Measurements from ENCODE around the gene RDH16.
"Not testable (repeated sequence)": the region's sequence is repeated elsewhere in the genome, so short reads cannot be mapped to it uniquely, and the experiment has no call there.

RDH16 gene

DNA sequence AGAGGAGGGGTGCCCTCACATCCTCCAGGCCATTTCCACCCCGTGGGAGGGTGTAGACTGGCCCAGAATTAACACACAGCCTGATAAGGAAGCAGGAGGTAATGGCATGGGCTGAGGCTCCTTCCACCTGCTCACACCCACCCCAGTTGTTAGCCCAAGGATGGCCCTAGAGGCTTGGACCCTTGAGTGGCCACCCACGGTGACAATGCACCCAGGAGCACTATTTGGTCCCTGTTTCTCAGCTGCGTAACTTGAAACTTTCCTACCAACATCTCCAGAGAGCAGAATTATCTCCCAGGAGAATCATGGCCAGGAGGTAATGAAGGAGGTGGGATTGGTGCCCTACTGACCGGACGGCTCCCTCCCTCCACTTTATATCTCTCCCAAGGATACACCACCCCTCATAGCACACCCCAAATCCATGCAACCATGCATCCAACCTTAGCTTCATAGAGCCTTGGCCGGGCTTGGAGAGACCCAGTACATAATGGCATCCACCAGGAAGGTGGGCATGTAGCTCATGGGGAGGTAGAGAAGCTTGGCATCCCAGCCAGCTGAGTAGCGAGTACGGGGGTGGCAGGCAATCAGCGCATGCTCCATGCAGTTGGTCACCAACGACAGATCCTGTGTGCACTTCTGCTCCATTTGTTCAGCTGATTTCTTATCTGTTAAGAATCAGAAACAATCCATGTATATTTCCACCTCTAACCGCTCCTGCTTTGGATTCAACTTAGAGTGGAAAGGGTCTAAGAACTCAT is 5.6 kb downstream of the RDH16 start:
- DNase-seq, result no peak

DNA sequence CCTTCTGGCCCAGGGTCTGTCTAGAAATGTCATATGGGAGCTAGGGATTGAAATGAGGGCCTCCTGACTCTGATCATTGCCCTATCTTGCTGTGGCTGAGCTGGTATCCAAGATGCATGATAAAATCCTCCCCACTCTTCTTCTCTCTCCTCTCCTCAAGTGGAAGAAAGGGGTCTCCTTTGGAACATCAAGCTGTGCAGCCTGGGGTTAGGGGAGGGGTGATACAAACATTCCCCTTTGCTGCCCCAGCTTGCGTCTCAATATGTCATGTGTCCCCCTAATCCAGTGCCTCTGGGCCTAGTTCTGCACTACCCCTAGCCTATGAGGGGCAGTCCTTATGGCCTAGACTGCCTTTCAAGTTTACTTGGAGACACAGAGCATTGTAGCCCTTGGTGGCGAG is 8.5 kb downstream of the RDH16 start:
- DNase-seq, result no peak

DNA sequence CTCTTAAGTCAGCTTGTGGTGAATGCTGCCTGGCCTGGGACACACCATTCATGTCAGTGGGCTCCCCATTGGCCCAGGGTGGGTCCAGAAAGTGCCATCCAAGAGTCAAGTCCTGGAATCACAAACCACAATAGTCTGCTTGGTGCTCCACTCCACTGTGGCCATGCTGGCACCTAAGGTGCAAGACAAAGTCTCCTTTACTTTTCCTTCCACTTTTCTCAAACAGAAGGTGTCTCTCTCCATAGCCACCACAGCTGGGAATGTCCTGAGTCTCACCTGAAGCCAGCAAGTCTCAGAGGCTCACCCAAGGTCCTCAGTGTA is 9.0 kb downstream of the RDH16 start:
- no peak for DNase-seq

DNA sequence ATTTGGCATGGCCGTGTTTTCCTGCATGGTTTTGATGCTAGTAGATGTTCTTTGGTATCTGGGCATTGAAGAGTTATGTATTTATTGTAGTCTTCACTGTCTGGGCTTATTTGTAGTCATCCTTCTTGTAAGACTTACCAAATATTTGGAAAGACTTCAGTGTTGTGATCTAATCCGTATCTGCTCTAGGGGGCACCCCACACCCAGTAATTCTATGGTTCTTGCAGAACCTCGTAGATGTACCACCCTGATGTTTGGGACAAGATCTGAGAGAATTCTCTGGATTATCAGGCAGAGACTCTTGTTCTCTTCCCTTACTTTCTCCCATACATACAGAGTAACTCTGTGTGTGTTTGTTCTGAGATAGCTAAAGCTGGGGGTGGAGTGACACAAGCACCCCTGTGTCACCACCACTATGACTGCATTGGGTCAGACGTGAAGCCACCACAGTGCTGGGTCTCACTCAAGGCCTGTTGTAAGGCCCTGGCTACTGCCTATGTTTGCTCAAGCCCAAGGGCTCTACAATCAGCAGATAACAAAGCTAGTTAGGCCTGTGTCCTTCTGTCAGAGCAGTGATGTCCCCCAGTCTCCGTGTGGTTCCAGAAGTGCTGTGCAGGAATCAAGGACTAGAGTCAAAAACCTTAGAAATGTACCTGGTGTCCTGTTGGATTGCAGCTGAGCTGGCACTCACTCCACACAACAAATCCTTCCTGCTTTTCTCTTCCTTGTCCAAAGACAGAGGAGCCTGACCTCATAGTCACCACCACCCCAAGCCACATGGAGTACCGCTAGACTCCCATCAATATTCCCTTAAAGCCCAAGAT is 9.6 kb downstream of the RDH16 start:
- no peak for DNase-seq

DNA sequence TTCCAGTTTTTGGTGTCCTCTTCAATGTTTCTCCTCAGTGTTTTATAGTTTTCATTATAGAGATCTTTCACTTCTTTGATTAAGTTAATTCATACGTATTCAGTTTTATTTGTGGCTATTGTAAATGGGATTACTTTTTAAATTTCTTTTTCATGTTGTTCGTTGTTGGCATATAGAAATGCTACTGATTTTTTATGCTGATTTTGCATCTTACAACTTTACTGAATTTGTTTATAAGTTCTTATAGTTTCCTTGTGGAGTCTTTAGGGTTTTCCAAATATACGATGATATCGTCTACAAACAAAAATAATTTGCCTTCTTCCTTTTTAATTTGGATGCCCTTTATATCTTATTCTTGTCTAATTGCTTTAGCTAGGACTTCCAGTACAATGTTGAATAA is 13.5 kb downstream of the RDH16 start:
- no peak for DNase-seq

DNA sequence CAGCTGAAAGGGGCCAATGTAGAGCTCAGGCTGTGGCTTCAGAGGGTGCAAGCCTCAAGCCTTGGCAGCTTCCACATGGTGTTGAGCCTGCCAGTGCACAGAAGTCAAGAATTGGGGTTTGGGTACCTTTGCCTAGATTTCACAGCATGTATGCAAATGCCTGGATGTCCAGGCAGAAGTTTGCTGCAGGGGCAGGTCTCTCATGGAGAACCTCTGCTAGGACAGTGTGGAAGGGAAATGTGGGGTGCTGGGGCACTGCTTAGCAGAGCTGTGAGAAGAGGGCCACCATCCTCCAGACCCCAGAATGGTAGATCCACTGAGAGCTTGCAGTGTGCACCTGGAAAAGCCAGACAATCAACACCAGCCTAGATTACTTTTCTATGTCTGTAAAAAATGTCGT is 14.0 kb downstream of the RDH16 start:
- not testable (repeated sequence) for DNase-seq

DNA sequence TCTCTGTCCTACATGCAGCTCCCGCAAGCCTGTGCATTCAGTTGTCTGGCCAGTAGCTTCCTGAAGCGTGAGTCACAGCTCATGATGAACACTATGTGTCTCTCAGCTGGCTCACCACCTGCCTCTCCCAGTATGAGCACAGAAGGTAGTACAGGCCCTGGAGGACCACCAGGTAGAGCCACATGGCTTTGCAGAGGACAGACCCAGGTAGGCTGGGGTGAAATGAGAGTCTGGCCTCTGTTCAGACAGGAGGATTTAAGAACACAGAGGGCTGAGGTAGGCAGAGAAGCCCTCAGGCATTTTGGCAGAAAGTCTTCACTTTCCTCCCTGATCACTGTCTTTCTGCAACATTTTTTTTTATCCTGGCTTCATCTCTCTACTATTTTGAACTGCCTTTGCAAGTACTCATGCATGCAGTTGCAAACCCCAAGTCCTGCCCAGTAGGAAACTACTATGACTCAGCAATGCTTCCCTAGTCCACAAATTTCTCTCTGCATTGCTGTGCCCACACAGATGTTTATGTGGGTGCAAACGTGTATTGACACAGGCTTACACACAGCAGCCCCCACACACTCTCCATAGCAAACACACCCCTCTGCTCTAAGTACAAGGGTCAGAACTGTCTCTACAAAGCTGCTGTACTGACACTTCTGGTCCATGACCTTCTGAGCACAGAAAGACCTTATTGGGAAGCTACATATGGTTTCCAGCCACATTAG is 15.9 kb downstream of the RDH16 start:
- no peak for DNase-seq

DNA sequence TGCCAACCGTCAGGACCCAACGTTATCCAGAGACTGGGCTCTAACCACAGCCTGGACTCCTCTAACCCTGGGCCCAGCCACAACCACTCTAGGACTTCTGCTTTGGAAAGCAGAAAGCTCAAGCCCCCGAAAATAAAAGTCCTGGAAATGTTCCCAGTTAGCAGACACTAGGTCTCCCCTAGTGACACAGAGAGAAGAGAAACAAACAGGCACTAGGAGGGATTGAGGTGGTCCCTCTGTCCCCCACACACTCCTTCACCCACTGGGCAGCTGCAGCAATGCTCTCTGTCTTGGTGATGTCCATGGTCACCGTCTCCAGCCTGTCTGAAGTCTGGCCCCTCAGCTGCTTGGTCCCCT is 16.5 kb downstream of the RDH16 start:
- DNase-seq, result not testable (repeated sequence)

DNA sequence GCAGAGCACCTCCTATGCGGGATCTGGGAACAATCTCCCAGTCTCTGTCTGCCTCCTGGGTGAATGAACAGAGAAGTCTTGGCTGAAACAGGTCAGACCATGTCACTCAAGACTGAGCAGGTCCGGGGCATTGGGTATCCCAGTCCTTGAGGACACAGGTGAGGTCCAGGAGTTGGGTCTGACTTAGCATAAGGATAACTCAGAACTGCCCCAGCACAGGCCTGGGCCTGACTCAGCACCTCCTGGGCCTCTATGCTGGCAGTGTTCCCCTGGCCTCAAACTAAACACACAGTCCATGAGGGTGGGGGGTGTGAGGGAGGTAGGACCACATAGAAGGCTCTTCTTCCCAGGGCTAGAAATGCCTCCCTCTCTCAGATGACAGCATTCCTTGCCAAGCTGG is 21.7 kb downstream of the RDH16 start:
- DNase-seq, result no peak

DNA sequence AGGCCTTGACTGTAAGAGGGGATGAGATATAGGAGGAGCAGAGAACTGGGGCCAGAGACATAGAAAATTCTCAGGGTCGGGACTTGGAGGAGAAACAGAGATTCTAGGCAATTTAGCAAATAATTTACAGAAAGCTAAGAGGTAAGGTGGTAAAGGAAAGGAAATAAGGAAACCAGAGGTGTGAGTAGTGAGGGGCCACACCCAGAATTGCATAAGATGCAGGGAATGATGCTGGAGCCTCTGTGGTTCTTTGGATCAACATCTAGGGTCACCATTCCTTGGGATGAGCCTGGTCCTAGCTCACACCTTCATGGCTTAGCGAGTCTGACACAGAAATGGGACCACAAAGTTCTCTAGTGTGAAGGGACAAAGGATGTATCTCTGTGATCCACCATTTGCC is 22.3 kb downstream of the RDH16 start:
- no peak for DNase-seq

DNA sequence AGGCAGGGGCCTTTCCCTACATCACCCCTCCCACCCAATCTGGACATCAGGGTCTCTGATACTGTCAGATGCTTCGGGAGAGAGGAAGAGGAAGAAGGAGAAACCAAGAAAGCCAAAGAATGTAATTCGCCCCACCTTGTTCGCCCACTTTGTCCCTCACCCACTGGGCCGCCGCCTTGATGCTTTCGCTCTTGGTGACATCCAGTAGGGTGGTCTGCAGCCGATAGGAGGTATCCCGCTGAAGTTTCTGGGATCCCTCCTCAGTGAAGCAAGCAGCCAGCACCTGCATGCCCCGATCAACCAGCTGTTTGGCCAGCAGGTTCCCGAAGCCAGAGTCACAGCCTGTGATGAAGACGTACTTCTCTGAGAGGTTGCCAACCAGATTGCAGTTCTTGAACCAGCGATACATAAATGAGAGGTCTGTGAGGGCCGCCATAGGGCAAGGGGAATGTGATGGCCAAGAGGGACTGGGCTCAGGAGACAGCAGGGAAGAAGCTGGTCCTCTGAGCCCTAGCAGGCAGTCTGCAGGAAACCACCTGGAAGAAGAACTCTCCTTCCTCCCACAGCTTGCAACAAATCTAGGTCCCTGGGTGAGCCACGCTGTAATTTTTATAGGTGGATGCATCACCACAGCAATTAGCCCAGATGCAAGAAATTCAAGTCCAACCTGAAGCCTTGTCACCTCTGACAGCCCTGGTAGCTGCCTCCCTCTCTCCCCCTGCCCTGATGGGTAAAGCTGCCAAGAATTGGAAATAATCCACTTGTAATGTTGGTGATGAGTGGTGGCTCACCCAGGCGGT is 23.4 kb downstream of the RDH16 start, which contains the start of gene SDR9C7:
TSS of gene SDR9C7 (minus strand) at position 583 of the 800 bp plus-strand sequence. CDS start at position 436, 147 bp downstream.
- no peak for DNase-seq

DNA sequence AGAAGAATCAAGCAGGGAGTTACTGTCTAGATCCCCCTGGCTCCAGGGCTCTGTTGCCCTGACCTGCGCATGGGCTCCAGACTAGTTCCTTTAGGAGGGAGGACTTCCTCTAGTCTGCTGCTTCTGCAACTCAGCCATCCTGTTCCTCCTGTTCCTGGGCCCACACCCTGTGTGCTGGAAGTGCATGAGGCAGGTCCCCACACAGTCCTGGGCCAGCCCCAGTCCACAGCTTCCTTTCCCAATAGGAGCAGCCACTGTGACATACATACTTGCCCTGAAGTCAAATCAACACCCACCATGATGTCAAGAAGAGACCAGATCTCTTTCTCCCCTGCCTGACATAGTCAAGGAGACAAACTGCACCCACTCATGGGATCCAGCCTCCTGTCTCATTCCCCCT is 24.5 kb downstream of the RDH16 start:
- DNase-seq, result no peak

DNA sequence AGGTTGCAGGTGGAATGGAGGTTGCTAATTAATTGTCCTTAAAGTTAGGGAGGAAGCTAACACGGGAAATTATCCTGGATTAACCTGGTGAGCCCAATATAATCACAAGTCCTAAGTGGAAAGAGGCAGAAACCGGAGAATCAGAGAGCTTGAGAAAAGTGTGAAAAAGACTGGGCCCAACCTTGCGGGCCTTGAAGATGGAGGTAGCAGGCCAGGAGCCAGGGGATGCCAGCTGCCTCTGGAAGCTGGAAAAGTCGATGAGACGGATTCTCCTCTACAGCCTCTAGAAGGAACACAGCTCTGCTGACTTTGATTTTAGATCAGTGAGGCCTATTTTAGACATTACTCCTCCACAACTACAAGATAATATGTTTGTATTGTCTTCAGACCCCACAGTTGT is 25.3 kb downstream of the RDH16 start:
- no peak for DNase-seq

DNA sequence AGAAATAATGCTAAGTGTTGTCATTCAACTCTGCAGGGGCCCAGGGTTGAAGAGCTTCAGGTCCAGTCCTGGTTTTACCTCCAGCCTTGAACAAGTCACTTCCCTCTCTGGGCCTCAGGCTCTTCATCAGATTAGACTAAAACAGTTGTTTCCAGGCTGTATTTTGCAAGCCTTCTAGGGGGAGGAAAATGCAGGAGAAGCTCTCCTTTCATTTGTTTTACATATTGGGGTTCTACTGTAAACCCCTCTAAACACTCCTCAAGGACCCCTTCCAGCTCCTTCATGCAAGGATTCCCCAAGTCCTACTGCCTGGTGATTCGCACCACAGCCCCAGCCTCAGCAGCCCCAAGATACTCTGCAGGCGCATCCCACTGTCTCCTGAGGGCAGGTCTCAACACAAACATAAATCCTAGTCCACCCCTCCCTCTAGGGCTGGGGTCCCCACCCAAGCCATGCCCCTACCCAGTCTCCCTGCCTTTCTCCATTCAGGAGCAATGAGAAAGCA is 25.9 kb downstream of the RDH16 start:
- no peak for DNase-seq

DNA sequence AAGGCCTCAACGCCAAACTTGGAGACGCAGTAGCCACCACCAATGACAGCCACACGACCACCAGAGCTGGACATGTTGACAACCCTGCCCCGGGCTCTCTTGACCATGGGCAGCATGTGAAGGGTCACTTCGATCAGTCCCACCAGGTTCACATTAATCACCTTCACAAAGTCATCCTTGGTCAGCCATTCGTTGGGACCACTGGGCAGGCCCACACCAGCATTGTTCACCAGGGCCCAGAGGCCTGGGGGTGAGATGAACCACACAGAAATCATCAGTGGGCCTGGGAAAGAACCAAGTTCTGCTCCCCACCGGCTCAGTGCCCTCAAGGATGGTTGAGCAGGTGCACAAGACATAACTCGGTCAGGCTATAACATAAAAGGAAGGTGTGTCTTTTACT is 27.2 kb downstream of the RDH16 start:
- DNase-seq, result no peak

DNA sequence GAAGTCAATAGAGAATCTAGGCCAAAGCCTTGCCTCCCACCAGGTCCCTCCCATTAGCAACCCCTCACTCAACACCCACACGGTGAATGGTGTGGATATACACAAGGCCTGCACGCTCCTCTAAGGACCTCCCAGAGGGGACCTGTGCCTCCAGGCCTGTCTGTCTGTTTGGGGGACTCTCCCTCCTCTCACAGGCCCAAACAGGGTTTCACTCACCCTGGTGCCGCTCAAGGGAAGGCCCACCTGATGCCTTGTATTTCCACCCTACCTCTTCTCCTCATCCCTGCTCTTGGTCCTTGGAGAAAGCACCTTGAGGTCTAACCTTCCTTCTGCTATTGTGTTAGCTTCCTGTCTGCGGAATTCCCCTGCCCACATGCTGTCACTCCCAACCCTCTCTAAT is 27.6 kb downstream of the RDH16 start:
- no peak for DNase-seq

DNA sequence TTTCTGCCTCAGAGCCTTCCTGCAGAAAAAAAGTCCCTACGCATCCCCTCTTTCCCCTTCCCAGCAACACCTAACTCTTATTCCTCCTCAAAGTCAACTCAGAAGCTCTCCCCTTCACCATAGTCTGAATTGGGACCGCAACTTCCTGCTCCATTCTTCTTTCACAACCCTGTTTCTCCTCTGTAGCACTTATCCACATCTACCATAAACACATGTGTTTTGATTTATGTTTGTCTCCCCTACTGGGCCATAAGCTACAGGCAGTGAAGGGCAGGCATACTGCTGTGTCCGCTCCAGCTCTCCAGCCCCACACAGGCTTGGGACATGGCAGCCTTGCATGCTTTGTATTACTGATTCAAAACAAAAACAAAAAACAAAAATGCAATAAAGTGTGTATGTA is 29.1 kb downstream of the RDH16 start:
- no peak for DNase-seq

DNA sequence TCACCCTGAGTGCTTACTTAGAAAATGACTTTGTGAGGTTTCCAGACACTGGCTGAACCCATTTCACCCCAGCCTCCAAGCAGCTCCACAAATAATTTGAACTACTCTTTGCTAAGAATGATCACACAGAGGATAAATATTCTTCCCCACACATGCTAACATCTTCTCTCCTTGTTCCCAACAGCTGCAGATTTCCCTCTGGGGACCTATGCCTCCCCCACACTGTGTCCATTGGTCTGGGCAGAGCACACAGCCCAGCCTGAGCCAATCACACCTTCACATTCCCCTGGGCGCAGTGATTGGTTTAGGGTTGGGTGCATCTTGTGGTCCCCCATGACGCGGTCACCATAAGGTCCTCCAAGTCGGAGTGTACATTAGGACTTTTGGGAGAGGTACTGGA is 30.1 kb downstream of the RDH16 start:
- DNase-seq, result no peak

DNA sequence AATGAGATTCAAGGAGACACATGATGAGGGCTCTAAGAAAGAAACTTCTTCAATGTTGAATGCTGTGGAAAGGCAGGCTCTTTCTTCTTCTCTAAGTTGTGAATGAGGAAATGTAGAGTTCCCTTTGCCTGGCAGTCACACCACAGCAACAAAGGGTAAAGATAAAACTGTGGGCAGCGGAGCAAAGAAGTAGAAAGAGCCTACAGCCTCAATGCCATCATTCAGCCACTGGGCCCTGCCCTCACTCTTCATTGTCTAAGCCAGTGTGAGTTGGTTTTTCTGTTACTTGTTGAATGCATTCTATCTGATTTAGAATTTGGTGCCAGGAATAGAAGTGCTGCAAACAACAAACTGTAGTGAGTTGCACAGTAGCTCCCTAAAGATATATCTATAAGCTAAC is 35.4 kb downstream of the RDH16 start:
- DNase-seq, result no peak

DNA sequence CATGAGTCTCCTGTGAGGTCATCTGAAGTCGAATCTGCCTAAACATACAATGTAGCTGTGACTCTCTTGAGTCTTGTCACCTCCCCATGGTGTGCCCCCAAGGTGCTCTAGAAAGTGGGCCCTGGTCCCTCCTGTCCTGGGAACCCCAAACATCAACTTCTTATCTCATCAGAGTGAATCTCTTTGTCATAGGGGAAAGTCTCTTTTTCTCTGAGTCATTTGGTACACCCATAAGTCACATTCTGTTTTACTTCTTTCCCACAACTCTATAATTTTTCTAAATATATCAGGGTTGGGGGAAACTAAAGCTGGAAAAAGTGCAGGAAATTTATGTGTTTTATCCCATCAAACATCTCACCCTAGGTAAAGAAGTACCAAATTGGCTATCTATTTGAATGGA is 36.1 kb downstream of the RDH16 start:
- DNase-seq, result no peak

DNA sequence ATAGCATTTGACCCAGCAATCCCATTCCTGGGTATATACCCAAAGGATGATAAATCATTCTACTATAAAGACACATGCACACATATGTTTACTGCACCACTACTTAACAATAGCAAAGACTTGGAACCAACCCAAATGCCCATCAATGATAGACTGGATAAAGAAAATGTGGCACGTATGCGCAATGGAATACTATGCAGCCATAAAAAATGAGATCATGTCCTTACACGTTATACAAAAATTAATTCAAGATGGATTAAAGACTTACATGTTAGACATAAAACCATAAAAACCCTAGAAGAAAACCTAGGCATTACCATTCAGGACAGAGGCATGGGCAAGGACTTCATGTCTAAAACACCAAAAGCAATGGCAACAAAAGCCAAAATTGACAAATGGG is 39.3 kb downstream of the RDH16 start:
- not testable (repeated sequence) for DNase-seq

DNA sequence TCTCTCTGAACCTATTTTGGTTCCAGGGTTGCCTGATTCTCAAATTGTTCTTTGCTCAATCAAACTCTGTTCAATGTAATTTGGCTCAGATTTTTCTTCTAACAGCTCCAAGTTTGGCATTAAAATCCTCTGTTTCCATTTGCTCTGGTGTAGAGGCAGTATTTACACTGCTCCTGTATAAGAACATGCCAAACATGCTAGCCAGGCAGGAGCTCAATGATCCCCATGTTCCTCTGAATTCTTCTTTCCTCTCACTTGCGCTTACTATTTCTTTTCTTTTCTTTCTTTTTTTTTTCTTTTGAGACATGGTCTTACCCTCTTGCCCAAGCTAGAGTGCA is 40.4 kb downstream of the RDH16 start:
- no peak for DNase-seq
